GM21360 (cell line): Measurements from ENCODE around the gene ABLIM2.

Experiments
- ATAC-seq: cut with Tn5 transposase; IDR thresholded peaks from one replicate; pipeline ENCODE4 v1.9.1; 2021; ENCODE audit warnings: mild to moderate bottlenecking, moderate library complexity; ENCODE audit not compliant: unreplicated experiment

Gene ABLIM2

GRCh38 chr4:8009710-8010511 is 148.7 kb downstream of the ABLIM2 start:
- no peak for ATAC-seq

GRCh38 chr4:8009097-8009496 is 149.5 kb downstream of the ABLIM2 start:
- ATAC-seq = no peak

- no peak for ATAC-seq
These were observed 150.2 kb downstream of the ABLIM2 start for GRCh38 chr4:8008391-8008790.

- ATAC-seq = no peak
These were observed 151.0 kb downstream of the ABLIM2 start for GRCh38 chr4:8007581-8007980.

GRCh38 chr4:8006471-8006870 is 152.1 kb downstream of the ABLIM2 start:
- no peak for ATAC-seq

GRCh38 chr4:8005814-8006215 is 152.8 kb downstream of the ABLIM2 start:
- no peak for ATAC-seq

GRCh38 chr4:8005033-8005808 is 153.4 kb downstream of the ABLIM2 start:
- no peak for ATAC-seq

- ATAC-seq = no peak
These were observed 154.5 kb downstream of the ABLIM2 start for GRCh38 chr4:8004066-8004465.

GRCh38 chr4:8002525-8003309 is 155.9 kb downstream of the ABLIM2 start:
- ATAC-seq = no peak

GRCh38 chr4:8001564-8002355 is 156.9 kb downstream of the ABLIM2 start:
- ATAC-seq = no peak

GRCh38 chr4:8000721-8001491 is 157.7 kb downstream of the ABLIM2 start:
- ATAC-seq = no peak

GRCh38 chr4:8000247-8000646 is 158.4 kb downstream of the ABLIM2 start:
- no peak for ATAC-seq

GRCh38 chr4:7999695-8000094 is 158.9 kb downstream of the ABLIM2 start:
- no peak for ATAC-seq

GRCh38 chr4:7999279-7999678 is 159.3 kb downstream of the ABLIM2 start:
- ATAC-seq = no peak

GRCh38 chr4:7998447-7998846 is 160.2 kb downstream of the ABLIM2 start:
- no peak for ATAC-seq

GRCh38 chr4:7995866-7996265 is 162.7 kb downstream of the ABLIM2 start:
- no peak for ATAC-seq

GRCh38 chr4:7995135-7995534 is 163.5 kb downstream of the ABLIM2 start:
- no peak for ATAC-seq

- ATAC-seq = no peak
These were observed 164.9 kb downstream of the ABLIM2 start for GRCh38 chr4:7993671-7994070.

GRCh38 chr4:7992846-7993245 is 165.8 kb downstream of the ABLIM2 start:
- ATAC-seq = no peak
